Natural killer cell (primary cell): ENCODE measurements around the gene SMC4. TPM values are rescaled to one million over a fixed set of nuclear protein-coding genes. Genes with fewer than 3 reads are reported as not detected.
"Not testable (repeated sequence)": the region's sequence is repeated elsewhere in the genome, so short reads cannot be mapped to it uniquely, and the experiment has no call there.

Source experiments
- ATAC-seq, 3 donors: fragments of 150-1000 bp in 2 of 3; fragments of 200-7000 bp in 1 of 3; cut with Tn5 transposase; 1 replicate in 1 of 3; 2 replicates in 2 of 3; pipeline ENCODE4 v1.10.0; 2021; ENCODE audit warnings: mild to moderate bottlenecking in 2 of 3, moderate library complexity in 2 of 3
- DNase-seq, 2 donors: peaks; one replicate each; pipeline versions ENCODE4 v3.0.0 to v3.0.0-alpha.2; 2013 to 2021; ENCODE audit warnings: mixed read lengths in 1 of 2
- H3K27ac ChIP-seq: one replicate; pipeline ENCODE4 v1.5.1; 2013; ENCODE audit warnings: mild to moderate bottlenecking, low read length
- H3K27me3 ChIP-seq: one replicate; pipeline ENCODE4 v1.6.1; 2013; ENCODE audit warnings: low read length; ENCODE audit not compliant: control insufficient read depth, insufficient read depth
- H3K36me3 ChIP-seq: one replicate; pipeline ENCODE4 v1.6.1; 2013; ENCODE audit warnings: low read length; ENCODE audit not compliant: control insufficient read depth, insufficient read depth
- H3K4me1 ChIP-seq: one replicate; pipeline ENCODE4 v1.6.1; 2013; ENCODE audit warnings: low read length; ENCODE audit not compliant: control insufficient read depth, insufficient read depth
- H3K4me3 ChIP-seq: one replicate; pipeline ENCODE4 v1.5.1; 2013; ENCODE audit warnings: low read length
- H3K9me3 ChIP-seq: one replicate; pipeline ENCODE4 v1.6.1; 2013; ENCODE audit warnings: low read length; ENCODE audit not compliant: control insufficient read depth, insufficient read depth
- H3K27ac Mint-ChIP-seq, 2 donors: one replicate each; pipeline ENCODE4 v1.8.0; 2022; ENCODE audit warnings: mild to moderate bottlenecking in 2 of 2, mixed read lengths in 2 of 2, moderate library complexity in 1 of 2
- H3K27me3 Mint-ChIP-seq, 2 donors: one replicate each; pipeline ENCODE4 v1.8.0; 2022; ENCODE audit warnings: low read depth in 2 of 2, mixed read lengths in 2 of 2
- H3K36me3 Mint-ChIP-seq: one replicate; pipeline ENCODE4 v1.8.0; 2022; ENCODE audit warnings: mixed read lengths
- H3K4me1 Mint-ChIP-seq, 2 donors: one replicate each; pipeline ENCODE4 v1.8.0; 2022; ENCODE audit warnings: mixed read lengths in 2 of 2
- H3K4me3 Mint-ChIP-seq: one replicate; pipeline ENCODE4 v1.8.0; 2022; ENCODE audit warnings: mild to moderate bottlenecking, moderate library complexity, mixed read lengths
- H3K9me3 Mint-ChIP-seq, 2 donors: one replicate each; pipeline ENCODE4 v1.8.0; 2022; ENCODE audit warnings: mixed read lengths in 2 of 2
- CTCF ChIP-seq: fragments of 200-600 bp; IDR thresholded peaks from one replicate; pipeline ENCODE4 v1.8.0; 2022; ENCODE audit warnings: antibody characterized with exemption
- WGBS: methylation state at CpG from one replicate; pipeline ENCODE4 v1.1.7; 2013; ENCODE audit warnings: missing lambda C conversion rate; ENCODE audit not compliant: insufficient coverage; 5-methylcytosine and 5-hydroxymethylcytosine counted together
- intact Hi-C: fragments of 100-400 bp; cut with micrococcal nuclease; formaldehyde crosslinking; loops from one replicate; pipeline ENCODE4 v1.14.2; 2022
- total RNA-seq, 4 donors: library from RNA; stranded (reverse); fragments of 120-200 nt in 1 of 4; gene quantifications; one replicate each; pipeline versions ENCODE4 v1.2.3 to v1.2.4, GENCODE V29; 2013 to 2022

SMC4 gene
- 10 to 100 TPM; 83.4 to 99.3 (median 92.0) TPM for total RNA-seq
- total RNA-seq (2013), result 88.3 TPM

GRCh38 chr3:160399125-160400029 lies at the start of gene SMC4, which contains the start of gene IFT80:
Gene SMC4 (plus strand): TSS chr3:160399650. CDS start chr3:160400827, 1,177 bp downstream.
Gene IFT80 (minus strand): TSS chr3:160399225. CDS start chr3:160384600, 14,625 bp downstream.
- Mint-ChIP-seq H3K27ac (peak within 1 kb of the TSS; percentile 98 to 100), H3K4me1 (peaks cover 46 to 53% of the 10 kb centered on the region in 2 donors), H3K4me3 (peak within 1 kb of the TSS; percentile 99), H3K27me3 (no peaks in the 10 kb centered on the region), H3K9me3 (no peaks in the 10 kb centered on the region), H3K36me3 (peaks cover 7% of the 10 kb centered on the region)
- WGBS, result under 1% methylated on average over 63 of the region's 63 CpGs
- TF ChIP-seq CTCF, result no peak
- Histone ChIP-seq H3K4me1 (peaks cover 13% of the 10 kb centered on the region), H3K9me3 (no peaks in the 10 kb centered on the region), H3K27me3 (no peaks in the 10 kb centered on the region), H3K27ac (peak within 1 kb of the TSS; percentile 71), H3K4me3 (peak within 1 kb of the TSS; percentile 94), H3K36me3 (no peaks in the 10 kb centered on the region)
- intact Hi-C loops, result loop anchor here (1.0 to 5.0 kb wide), 4 partner anchors 50 to 823 kb away; partner anchors contain the start of genes KPNA4, NMD3 and TRIM59
- peak; percentile 93 to 99 (median 95) for ATAC-seq
- DNase-seq, result peak; percentile 95 to 98

GRCh38 chr3:160355826-160356225 lies 43.6 kb upstream of the SMC4 start:
- no peak overlapping the region for H3K27ac ChIP-seq
- Mint-ChIP-seq H3K27ac (no peak overlapping the region), H3K9me3 (no peaks in the 10 kb centered on the region), H3K36me3 (no peaks in the 10 kb centered on the region), H3K4me3 (no peak overlapping the region), H3K27me3 (no peaks in the 10 kb centered on the region), H3K4me1 (peaks cover 0 to under 1% of the 10 kb centered on the region in 2 donors)
- H3K27me3 ChIP-seq, result no peaks in the 10 kb centered on the region
- no peaks in the 10 kb centered on the region for H3K4me1 ChIP-seq
- DNase-seq (no peak), ATAC-seq (no peak)
- no peaks in the 10 kb centered on the region for H3K9me3 ChIP-seq
- intact Hi-C loops, result no loop called here
- no peak for TF ChIP-seq CTCF
- no CpG with 5 or more reads among the region's 4 CpGs for WGBS
- H3K4me3 ChIP-seq, result no peak overlapping the region
- peaks cover 4% of the 10 kb centered on the region for H3K36me3 ChIP-seq

- H3K9me3 Mint-ChIP-seq, result not testable (repeated sequence)
- WGBS, result 100% methylated on average over 1 of the region's 2 CpGs
Observed at GRCh38 chr3:160362896-160363295, 36.6 kb upstream of the SMC4 start.

GRCh38 chr3:160365869-160366522 lies 33.5 kb upstream of the SMC4 start:
- Histone ChIP-seq H3K27me3 (no peaks in the 10 kb centered on the region), H3K36me3 (no peaks in the 10 kb centered on the region), H3K9me3 (no peaks in the 10 kb centered on the region), H3K4me3 (no peak overlapping the region), H3K27ac (no peak overlapping the region), H3K4me1 (no peaks in the 10 kb centered on the region)
- intact Hi-C loops, result no loop called here
- H3K4me1 Mint-ChIP-seq, result peaks cover 0 to 7% of the 10 kb centered on the region in 2 donors
- no peak for DNase-seq
- no peaks in the 10 kb centered on the region for H3K36me3 Mint-ChIP-seq
- no peak overlapping the region for H3K27ac Mint-ChIP-seq
- no peaks in the 10 kb centered on the region for H3K27me3 Mint-ChIP-seq
- WGBS, result no CpG with 5 or more reads among the region's 1 CpG
- H3K4me3 Mint-ChIP-seq, result no peak overlapping the region
- no peaks in the 10 kb centered on the region for H3K9me3 Mint-ChIP-seq
- no peak for TF ChIP-seq CTCF
- no peak for ATAC-seq

More at GRCh38 chr3:160362896-160363295, 36.6 kb upstream of the SMC4 start:
- H3K27me3 Mint-ChIP-seq, H3K27me3 ChIP-seq, H3K4me1 Mint-ChIP-seq, H3K4me3 ChIP-seq, H3K4me1 ChIP-seq, H3K4me3 Mint-ChIP-seq, H3K9me3 ChIP-seq, intact Hi-C loops, ATAC-seq, H3K27ac Mint-ChIP-seq, DNase-seq, H3K27ac ChIP-seq, H3K36me3 ChIP-seq, H3K36me3 Mint-ChIP-seq: not testable (repeated sequence)
